ENCODE measurements around the gene OXLD1. TPM values are rescaled to one million over a fixed set of nuclear protein-coding genes. Genes with fewer than 3 reads are reported as not detected.
A peak's percentile ranks its signal among the peaks of the same experiment; 100 is the strongest.

Gene OXLD1
- total and polyA plus RNA-seq, 9 donors = 1.7 to 35.7 (median 20.9) TPM

DNA sequence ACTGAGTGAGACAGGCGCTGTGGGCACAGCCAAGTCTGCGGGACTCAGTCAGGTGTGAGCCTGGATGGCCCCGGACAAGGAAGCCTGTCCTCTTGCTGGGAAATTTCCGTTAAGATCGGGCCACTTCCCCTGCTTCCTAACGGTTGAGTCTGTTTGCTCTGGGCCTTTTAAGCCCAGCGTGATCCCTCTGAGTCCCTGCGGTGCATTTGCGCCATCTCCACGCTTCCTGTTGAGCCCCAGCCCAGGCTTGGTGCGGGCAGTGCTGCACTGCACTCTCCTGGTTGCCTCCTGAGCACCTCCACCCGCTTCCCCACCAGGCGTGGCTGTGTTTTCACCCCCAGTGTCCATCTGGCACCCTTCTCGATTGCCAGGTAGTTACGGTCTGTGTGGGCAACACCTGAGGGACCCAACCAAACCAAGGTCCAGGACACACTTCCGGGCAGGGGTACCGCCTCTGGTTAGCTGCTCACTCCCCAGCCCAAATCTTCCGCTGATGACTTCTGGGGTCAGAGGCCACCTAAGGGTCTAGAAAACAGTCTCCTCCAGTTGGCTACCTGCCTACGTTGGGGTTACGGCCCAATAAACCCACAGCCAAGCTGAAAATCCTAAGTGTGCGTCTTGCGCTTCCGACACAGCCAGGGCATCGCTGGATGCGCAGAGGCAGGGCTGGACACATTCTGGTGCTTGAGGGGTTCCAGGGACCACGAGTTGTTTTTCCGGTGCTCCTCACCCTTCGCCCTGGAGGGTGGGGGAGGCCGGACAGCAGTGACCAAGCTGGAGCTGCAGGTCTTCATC lies 44.3 kb upstream of the OXLD1 start:
- peak in 2 of 5 donors; percentile 30 to 33 for DNase-seq
- intact Hi-C loops (cut with DNase I) = no loop called here
- Histone ChIP-seq H3K27ac (no peak overlapping the region), H3K4me1 (ENCODE audit: insufficient read depth) (peaks cover 18% of the 10 kb centered on the region), H3K27me3 (no peaks in the 10 kb centered on the region), H3K9me3 (no peaks in the 10 kb centered on the region), H3K36me3 (no peaks in the 10 kb centered on the region), H3K4me3 (no peak overlapping the region)
- 8 to 12% (median 10%) methylated on average over 26 to 29 of the region's 29 CpGs for whole genome bisulfite sequencing, 3 donors
- TF ChIP-seq CTCF (IDR thresholded peaks at IDR 0.05) (no peak), POLR2A (IDR thresholded peaks at IDR 0.05) (no peak), EP300 (IDR thresholded peaks at IDR 0.05) (no peak)

- Histone ChIP-seq H3K36me3 (no peaks in the 10 kb centered on the region), H3K4me1 (ENCODE audit: insufficient read depth) (peaks cover 18% of the 10 kb centered on the region), H3K9me3 (no peaks in the 10 kb centered on the region), H3K4me3 (no peak overlapping the region), H3K27ac (no peak overlapping the region), H3K27me3 (no peaks in the 10 kb centered on the region)
- 71 to 77% (median 76%) methylated on average over 16 to 17 of the region's 17 CpGs for WGBS, 3 donors
- TF ChIP-seq POLR2A (IDR thresholded peaks at IDR 0.05) (no peak), EP300 (IDR thresholded peaks at IDR 0.05) (no peak), CTCF (IDR thresholded peaks at IDR 0.05) (no peak)
- intact Hi-C loops (cut with DNase I) = no loop called here
- peak in 1 of 5 donors; percentile 21 for DNase-seq
Observed at GRCh38 chr17:81708739-81709185, 42.4 kb upstream of the OXLD1 start.

- H3K4me3 ChIP-seq = no peak overlapping the region
- intact Hi-C loops (cut with DNase I) = no loop called here
- peak in 1 of 5 donors; percentile 24 for DNase-seq
- no peaks in the 10 kb centered on the region for H3K9me3 ChIP-seq
- WGBS, 3 donors = 69 to 71% (median 69%) methylated on average over 18 to 25 of the region's 25 CpGs
- no peaks in the 10 kb centered on the region for H3K27me3 ChIP-seq
- TF ChIP-seq CTCF (IDR thresholded peaks at IDR 0.05) (no peak), EP300 (IDR thresholded peaks at IDR 0.05) (no peak), POLR2A (IDR thresholded peaks at IDR 0.05) (no peak)
- no peaks in the 10 kb centered on the region for H3K36me3 ChIP-seq
- H3K4me1 ChIP-seq (ENCODE audit: insufficient read depth) = peaks cover 14% of the 10 kb centered on the region
- H3K27ac ChIP-seq = no peak overlapping the region
Observed at GRCh38 chr17:81707725-81708646, 41.6 kb upstream of the OXLD1 start.

- Histone ChIP-seq H3K27me3 (no peaks in the 10 kb centered on the region), H3K36me3 (no peaks in the 10 kb centered on the region), H3K4me1 (ENCODE audit: insufficient read depth) (peaks cover 9% of the 10 kb centered on the region), H3K27ac (no peak overlapping the region), H3K4me3 (no peak overlapping the region), H3K9me3 (no peaks in the 10 kb centered on the region)
- WGBS, 3 donors = 85 to 90% (median 87%) methylated on average over 54 of the region's 54 CpGs
- DNase-seq = peak in 2 of 5 donors; percentile 24 to 26
- intact Hi-C loops (cut with DNase I) = no loop called here
- TF ChIP-seq POLR2A (IDR thresholded peaks at IDR 0.05) (no peak), EP300 (IDR thresholded peaks at IDR 0.05) (no peak), CTCF (IDR thresholded peaks at IDR 0.05) (no peak)
Observed at GRCh38 chr17:81706757-81707624, 40.6 kb upstream of the OXLD1 start.
